DOHH2 (cell line): ENCODE data around the gene RASL11B.

Source experiments
- H3F3A ChIP-seq: fragments of 200-600 bp; sonication (generic), shearing (Covaris generic); 2 replicates; pipeline ENCODE4 v1.6.0; 2016; ENCODE audit warnings: antibody characterized with exemption, mild to moderate bottlenecking; ENCODE audit not compliant: control insufficient read depth, insufficient read depth
- H3K27ac ChIP-seq: fragments of 200-600 bp; sonication (generic); 2 replicates; pipeline ENCODE4 v1.5.1; 2014; ENCODE audit warnings: low read depth, mild to moderate bottlenecking, low read length, moderate library complexity
- H3K27me3 ChIP-seq: fragments of 200-600 bp; sonication (generic); 2 replicates; pipeline ENCODE4 v1.6.1; 2014; ENCODE audit warnings: mild to moderate bottlenecking, low read length, mixed read lengths; ENCODE audit not compliant: control insufficient read depth
- H3K36me3 ChIP-seq: fragments of 200-600 bp; sonication (generic); 2 replicates; pipeline ENCODE4 v1.6.1; 2014; ENCODE audit warnings: mild to moderate bottlenecking, low read length, moderate library complexity, mixed read lengths; ENCODE audit not compliant: control insufficient read depth
- H3K4me1 ChIP-seq: fragments of 200-600 bp; sonication (generic); 2 replicates; pipeline ENCODE4 v1.6.1; 2014; ENCODE audit warnings: mild to moderate bottlenecking, low read length, mixed read lengths; ENCODE audit not compliant: control insufficient read depth
- H3K4me2 ChIP-seq: fragments of 200-600 bp; sonication (generic); 2 replicates; pipeline ENCODE4 v1.6.0; 2014; ENCODE audit warnings: mild to moderate bottlenecking, low read length, moderate library complexity
- H3K4me3 ChIP-seq: fragments of 200-600 bp; sonication (generic); 2 replicates; pipeline ENCODE4 v1.5.1; 2014; ENCODE audit warnings: mild to moderate bottlenecking, low read length, mixed read lengths
- H3K79me2 ChIP-seq: fragments of 200-600 bp; sonication (generic); 2 replicates; pipeline ENCODE4 v1.6.1; 2014; ENCODE audit warnings: mild to moderate bottlenecking, low read length, mixed read lengths; ENCODE audit not compliant: control insufficient read depth
- H3K9me2 ChIP-seq: fragments of 200-600 bp; sonication (generic); replicated peaks from 2 replicates; pipeline ENCODE4 v1.6.1; 2014; ENCODE audit warnings: mild to moderate bottlenecking, low read length, mixed read lengths; ENCODE audit not compliant: control insufficient read depth
- H3K9me3 ChIP-seq: fragments of 200-600 bp; sonication (generic); 2 replicates; pipeline ENCODE4 v1.6.1; 2014; ENCODE audit warnings: antibody characterized with exemption, low read length, mixed read lengths; ENCODE audit not compliant: control insufficient read depth, insufficient read depth
- H4K20me1 ChIP-seq: fragments of 200-600 bp; sonication (generic); 2 replicates; pipeline ENCODE4 v1.6.0; 2014; ENCODE audit warnings: low read depth, mild to moderate bottlenecking, antibody characterized with exemption, low read length, moderate library complexity; ENCODE audit not compliant: control insufficient read depth, insufficient read depth
- EZH2phosphoT487 ChIP-seq: fragments of 200-600 bp; sonication (generic); IDR thresholded peaks from 2 replicates; pipeline ENCODE4 v1.6.1; 2017; ENCODE audit warnings: borderline replicate concordance, mild to moderate bottlenecking, antibody characterized with exemption, low read length, moderate library complexity, mixed read lengths
- TF ChIP-seq, protein P1 (sequence below): fragments of 200-600 bp; sonication (generic); IDR thresholded peaks from one replicate; pipeline ENCODE4 v1.5.1; 2014; ENCODE audit warnings: antibody characterized with exemption, mild to moderate bottlenecking, low read depth, low read length; ENCODE audit not compliant: poor library complexity, severe bottlenecking

RASL11B gene

DNA sequence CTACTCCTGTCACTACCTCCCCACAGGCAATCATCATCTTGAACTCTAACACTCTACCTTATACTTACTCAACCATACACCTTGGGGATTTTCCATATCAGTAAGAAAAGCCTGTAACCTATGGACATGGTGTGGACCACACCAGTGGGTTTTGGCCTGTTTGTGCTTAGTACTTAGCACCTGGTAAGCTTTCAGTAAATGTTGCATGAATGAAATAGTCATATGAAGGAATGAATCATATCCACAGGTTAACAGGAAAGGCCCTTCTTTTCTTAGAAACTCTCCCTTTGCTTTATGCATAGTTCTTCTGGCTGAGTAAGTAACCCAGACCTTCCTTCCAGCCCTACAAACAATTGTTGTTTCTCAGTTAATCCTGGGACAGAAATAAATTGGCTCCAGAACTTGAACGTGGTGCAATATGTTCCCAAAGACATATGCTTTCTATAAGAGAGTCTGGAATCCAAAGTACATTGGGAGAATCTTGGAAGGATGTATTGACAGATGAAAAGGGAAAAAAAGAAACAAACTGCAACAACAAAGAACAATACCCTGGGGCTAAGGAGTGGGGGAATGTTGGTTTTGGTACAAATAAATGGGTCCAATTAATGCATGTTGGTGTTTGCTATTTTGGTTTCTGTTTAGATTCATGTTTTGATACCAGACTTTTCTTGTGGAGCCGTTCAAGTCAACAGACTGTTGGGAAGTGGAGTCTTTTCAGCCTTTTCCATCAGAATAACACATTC lies 27.8 kb downstream of the RASL11B start:
- no peak overlapping the region for H3K4me2 ChIP-seq
- no peaks in the 10 kb centered on the region for H3K79me2 ChIP-seq
- H3F3A ChIP-seq: no peaks in the 10 kb centered on the region
- TF ChIP-seq, protein P1, sequence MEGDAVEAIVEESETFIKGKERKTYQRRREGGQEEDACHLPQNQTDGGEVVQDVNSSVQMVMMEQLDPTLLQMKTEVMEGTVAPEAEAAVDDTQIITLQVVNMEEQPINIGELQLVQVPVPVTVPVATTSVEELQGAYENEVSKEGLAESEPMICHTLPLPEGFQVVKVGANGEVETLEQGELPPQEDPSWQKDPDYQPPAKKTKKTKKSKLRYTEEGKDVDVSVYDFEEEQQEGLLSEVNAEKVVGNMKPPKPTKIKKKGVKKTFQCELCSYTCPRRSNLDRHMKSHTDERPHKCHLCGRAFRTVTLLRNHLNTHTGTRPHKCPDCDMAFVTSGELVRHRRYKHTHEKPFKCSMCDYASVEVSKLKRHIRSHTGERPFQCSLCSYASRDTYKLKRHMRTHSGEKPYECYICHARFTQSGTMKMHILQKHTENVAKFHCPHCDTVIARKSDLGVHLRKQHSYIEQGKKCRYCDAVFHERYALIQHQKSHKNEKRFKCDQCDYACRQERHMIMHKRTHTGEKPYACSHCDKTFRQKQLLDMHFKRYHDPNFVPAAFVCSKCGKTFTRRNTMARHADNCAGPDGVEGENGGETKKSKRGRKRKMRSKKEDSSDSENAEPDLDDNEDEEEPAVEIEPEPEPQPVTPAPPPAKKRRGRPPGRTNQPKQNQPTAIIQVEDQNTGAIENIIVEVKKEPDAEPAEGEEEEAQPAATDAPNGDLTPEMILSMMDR: no peak
- no peak for TF ChIP-seq EZH2phosphoT487
- no peaks in the 10 kb centered on the region for H3K4me1 ChIP-seq
- peaks cover 13% of the 10 kb centered on the region; the same call in 1 of the 2 replicates for H3K9me3 ChIP-seq
- no peak overlapping the region for H3K27ac ChIP-seq
- no peaks in the 10 kb centered on the region for H3K27me3 ChIP-seq
- H3K4me3 ChIP-seq: no peak overlapping the region
- H3K36me3 ChIP-seq: peaks cover 3% of the 10 kb centered on the region; the same call in 1 of the 2 replicates
- H4K20me1 ChIP-seq: no peaks in the 10 kb centered on the region
- H3K9me2 ChIP-seq: no peaks in the 10 kb centered on the region

DNA sequence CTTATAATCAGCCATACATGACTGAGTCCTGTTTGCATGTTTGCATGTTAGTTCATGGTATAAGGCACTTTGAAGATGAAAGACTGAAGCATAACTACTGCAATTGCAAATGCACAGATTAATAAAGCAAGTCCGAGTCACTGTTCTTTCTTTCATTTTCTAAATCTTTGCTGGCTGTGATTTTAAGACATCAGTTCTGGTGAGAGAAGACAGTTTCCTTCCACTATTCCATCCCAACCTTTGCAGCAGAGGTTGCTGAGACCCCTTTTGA lies 28.3 kb downstream of the RASL11B start:
- no peaks in the 10 kb centered on the region for H3K79me2 ChIP-seq
- peaks cover 13% of the 10 kb centered on the region; the same call in 1 of the 2 replicates for H3K9me3 ChIP-seq
- TF ChIP-seq, protein P1: no peak
- no peak for TF ChIP-seq EZH2phosphoT487
- H3K27ac ChIP-seq: no peak overlapping the region
- peaks cover 3% of the 10 kb centered on the region; the same call in 1 of the 2 replicates for H3K36me3 ChIP-seq
- H3K9me2 ChIP-seq: no peaks in the 10 kb centered on the region
- no peak overlapping the region for H3K4me2 ChIP-seq
- H3K4me3 ChIP-seq: no peak overlapping the region
- no peaks in the 10 kb centered on the region for H3K27me3 ChIP-seq
- no peaks in the 10 kb centered on the region for H3F3A ChIP-seq
- no peaks in the 10 kb centered on the region for H4K20me1 ChIP-seq
- H3K4me1 ChIP-seq: no peaks in the 10 kb centered on the region

DNA sequence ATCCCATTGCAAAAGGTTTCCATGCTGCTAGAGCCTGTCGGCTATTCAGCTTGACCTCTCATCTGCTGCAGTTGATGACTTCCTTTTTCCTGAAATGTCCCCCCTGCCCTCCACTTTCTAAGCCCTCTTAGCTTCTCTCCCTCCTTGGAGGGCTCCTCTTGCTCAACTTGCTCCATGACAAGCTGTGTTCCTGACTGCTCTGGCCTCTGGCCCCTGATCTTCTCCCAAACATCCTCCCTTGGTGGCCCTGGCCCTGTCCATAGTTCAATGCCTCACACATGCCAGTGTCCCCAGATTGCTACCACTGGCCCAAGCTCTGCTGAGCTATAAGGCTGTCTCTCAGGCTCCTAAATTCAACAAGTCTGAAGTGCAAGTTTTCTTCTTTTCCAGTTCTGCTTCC lies 29.6 kb downstream of the RASL11B start:
- H3K27me3 ChIP-seq: no peaks in the 10 kb centered on the region
- H3K4me2 ChIP-seq: no peak overlapping the region
- peaks cover 1% of the 10 kb centered on the region; the same call in 1 of the 2 replicates for H3K9me3 ChIP-seq
- no peaks in the 10 kb centered on the region for H3K9me2 ChIP-seq
- H3K79me2 ChIP-seq: no peaks in the 10 kb centered on the region
- no peaks in the 10 kb centered on the region for H3K4me1 ChIP-seq
- no peaks in the 10 kb centered on the region for H3F3A ChIP-seq
- no peaks in the 10 kb centered on the region for H4K20me1 ChIP-seq
- H3K36me3 ChIP-seq: no peaks in the 10 kb centered on the region
- TF ChIP-seq, protein P1: no peak
- no peak for TF ChIP-seq EZH2phosphoT487
- no peak overlapping the region for H3K27ac ChIP-seq
- H3K4me3 ChIP-seq: no peak overlapping the region
